H54 (cell line): ENCODE data around the gene RNASE12.

Experiments
- DNase-seq: peaks from one replicate; pipeline ENCODE4 v3.0.0; 2011; ENCODE audit warnings: low spot score, mixed read lengths; ENCODE audit not compliant: insufficient read length
- FAIRE-seq: peaks from 3 replicates; lab custom pipeline; 2011; peaks lifted over from hg19 to GRCh38; lab: Jason Lieb, UNC
- POLR2A ChIP-seq: IDR thresholded peaks from 2 replicates; pipeline ENCODE4 v1.6.1; 2011; ENCODE audit warnings: low read depth, mild to moderate bottlenecking, low read length

RNASE12 gene

GRCh38 chr14:20591235-20591634 is at the start of gene RNASE12:
Gene RNASE12 (minus strand): TSS chr14:20591376. CDS start chr14:20590723, 653 bp downstream.
- no peak for DNase-seq
- no peak for TF ChIP-seq POLR2A
- FAIRE-seq = no peak

- no peak for FAIRE-seq
- no peak for TF ChIP-seq POLR2A
These were observed 41.9 kb upstream of the RNASE12 start for GRCh38 chr14:20632831-20633691.

GRCh38 chr14:20632448-20632830 is 41.3 kb upstream of the RNASE12 start:
- no peak for TF ChIP-seq POLR2A
- FAIRE-seq (no peak), DNase-seq (no peak)

More at GRCh38 chr14:20632831-20633691, 41.9 kb upstream of the RNASE12 start:
- DNase-seq = no peak

- FAIRE-seq (no peak), DNase-seq (no peak)
- no peak for TF ChIP-seq POLR2A
These were observed 40.8 kb upstream of the RNASE12 start for GRCh38 chr14:20631880-20632389.

- no peak for DNase-seq
- no peak for TF ChIP-seq POLR2A
- FAIRE-seq = no peak
These were observed 40.1 kb upstream of the RNASE12 start for GRCh38 chr14:20631023-20631879.

- no peak for DNase-seq
- FAIRE-seq = no peak
- TF ChIP-seq POLR2A = no peak
These were observed 39.3 kb upstream of the RNASE12 start for GRCh38 chr14:20630340-20631022.

- no peak for FAIRE-seq
- DNase-seq = no peak
- TF ChIP-seq POLR2A = no peak
These were observed 37.1 kb upstream of the RNASE12 start for GRCh38 chr14:20628063-20628854.

GRCh38 chr14:20627346-20628027 is 36.3 kb upstream of the RNASE12 start:
- no peak for DNase-seq
- FAIRE-seq = no peak
- no peak for TF ChIP-seq POLR2A

GRCh38 chr14:20626274-20626673 is 35.1 kb upstream of the RNASE12 start:
- FAIRE-seq (no peak), DNase-seq (no peak)
- no peak for TF ChIP-seq POLR2A

- DNase-seq = no peak
- no peak for TF ChIP-seq POLR2A
- no peak for FAIRE-seq
These were observed 33.4 kb upstream of the RNASE12 start for GRCh38 chr14:20624495-20625070.

- FAIRE-seq = no peak
- TF ChIP-seq POLR2A = no peak
- no peak for DNase-seq
These were observed 32.6 kb upstream of the RNASE12 start for GRCh38 chr14:20623798-20624197.

- FAIRE-seq (no peak), DNase-seq (no peak)
These were observed 31.7 kb upstream of the RNASE12 start for GRCh38 chr14:20622816-20623291.

More at GRCh38 chr14:20622816-20623291, 31.7 kb upstream of the RNASE12 start:
- no peak for TF ChIP-seq POLR2A
